HG03432 (cell line): ENCODE results near the gene CALML6.

Experiments
- ATAC-seq: cut with Tn5 transposase; IDR thresholded peaks from one replicate; pipeline ENCODE4 v1.9.1; 2021; ENCODE audit warnings: mild to moderate bottlenecking, moderate library complexity; ENCODE audit not compliant: unreplicated experiment

The CALML6 gene

DNA sequence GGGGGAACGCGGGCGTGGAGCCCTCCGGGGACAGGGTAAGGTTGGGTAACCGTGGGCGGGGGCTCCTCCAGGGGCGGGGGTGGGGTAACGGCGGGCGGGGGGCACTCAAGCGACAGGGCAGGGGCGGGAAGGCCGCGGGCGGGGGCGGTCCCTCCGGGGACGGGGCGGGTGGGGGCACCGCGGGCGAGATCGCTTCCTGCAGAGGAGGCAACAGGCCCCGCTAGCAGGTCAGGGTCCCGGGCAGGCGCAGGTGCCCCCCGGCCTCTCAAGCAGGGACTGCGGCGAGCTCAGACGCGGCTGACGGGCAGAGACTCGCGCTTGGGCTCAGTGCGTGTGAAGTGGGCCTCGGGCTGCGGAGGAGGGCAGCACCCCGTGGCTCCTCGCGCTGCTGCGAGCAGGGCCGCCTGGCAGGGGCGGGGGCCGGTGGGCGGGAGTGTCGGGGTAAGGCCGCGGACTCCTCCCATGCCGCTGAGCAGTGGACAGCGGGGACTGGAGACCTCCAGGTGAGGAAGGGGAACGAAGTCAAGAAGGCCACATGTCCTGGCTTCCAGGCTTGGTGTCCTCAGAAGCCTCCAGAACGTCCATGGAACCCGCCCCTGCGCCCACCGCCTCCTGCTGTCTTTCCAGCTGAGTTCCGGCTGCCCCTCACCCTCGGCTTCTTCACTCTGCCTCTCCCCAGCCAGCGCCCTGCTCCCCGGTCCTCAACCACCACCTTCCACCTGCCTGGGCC is 23.5 kb upstream of the CALML6 start:
- peak; percentile 25 for ATAC-seq

- no peak for ATAC-seq
Measured at GRCh38 chr1:1892079-1892762, 22.8 kb upstream of the CALML6 start.

- no peak for ATAC-seq
Measured at GRCh38 chr1:1892763-1893120, 22.3 kb upstream of the CALML6 start.

DNA sequence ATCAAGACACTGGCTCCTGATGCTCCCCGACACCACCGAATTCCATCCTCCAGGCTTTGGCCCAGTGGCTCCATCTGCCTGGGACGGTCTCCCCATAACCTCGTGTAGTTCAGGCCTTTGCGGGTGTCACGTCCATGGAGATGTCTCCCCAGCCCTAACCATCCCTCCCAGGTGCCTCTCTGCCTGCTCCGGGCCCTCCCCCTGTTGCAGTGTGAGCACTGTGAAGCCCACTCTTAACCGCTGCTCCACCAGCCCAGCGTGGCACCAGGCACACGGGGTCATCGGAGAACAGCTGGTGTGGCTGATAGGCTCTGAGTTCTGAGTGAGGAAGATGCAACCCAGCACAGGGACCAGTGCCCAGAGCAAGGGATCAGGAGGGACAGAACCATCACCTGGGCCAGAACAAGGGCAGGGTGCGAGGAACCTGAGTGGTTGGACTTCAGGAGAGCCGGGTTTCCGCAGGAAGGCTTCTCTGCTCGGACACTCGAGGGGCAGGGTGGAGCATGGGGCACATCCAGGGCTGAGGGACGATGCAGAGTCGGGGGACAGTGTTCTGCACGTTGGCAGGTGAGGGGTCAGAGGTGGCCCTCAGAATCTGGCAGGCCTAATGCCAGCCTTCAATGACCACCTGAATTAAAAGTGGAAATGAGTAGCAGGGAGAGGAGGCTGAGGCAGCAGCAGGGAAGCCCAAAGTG is 21.6 kb upstream of the CALML6 start:
- ATAC-seq: no peak

- ATAC-seq: no peak
Measured at GRCh38 chr1:1893997-1894353, 21.1 kb upstream of the CALML6 start.

GRCh38 chr1:1894354-1895059 is 20.6 kb upstream of the CALML6 start:
- ATAC-seq: no peak

DNA sequence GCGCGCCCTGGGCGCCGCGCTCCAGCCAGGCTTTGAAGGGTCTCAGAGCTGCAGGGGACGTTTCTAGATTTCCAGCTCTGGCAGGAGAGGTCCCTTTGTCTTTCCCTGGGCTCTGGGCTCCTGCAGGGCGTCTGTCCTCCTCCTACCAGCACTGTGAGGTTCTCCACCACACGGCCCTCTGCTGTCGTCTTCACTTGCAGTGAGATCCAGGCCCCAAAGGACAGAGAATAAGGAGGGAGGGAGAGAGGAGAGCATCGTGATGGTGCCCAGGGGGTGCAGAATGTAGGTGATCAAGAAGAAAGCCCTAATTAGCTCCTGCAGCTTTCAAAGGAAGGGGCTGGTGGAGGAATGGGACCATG is 20.0 kb upstream of the CALML6 start:
- ATAC-seq: no peak

GRCh38 chr1:1895456-1896336 is 19.4 kb upstream of the CALML6 start:
- ATAC-seq: no peak

DNA sequence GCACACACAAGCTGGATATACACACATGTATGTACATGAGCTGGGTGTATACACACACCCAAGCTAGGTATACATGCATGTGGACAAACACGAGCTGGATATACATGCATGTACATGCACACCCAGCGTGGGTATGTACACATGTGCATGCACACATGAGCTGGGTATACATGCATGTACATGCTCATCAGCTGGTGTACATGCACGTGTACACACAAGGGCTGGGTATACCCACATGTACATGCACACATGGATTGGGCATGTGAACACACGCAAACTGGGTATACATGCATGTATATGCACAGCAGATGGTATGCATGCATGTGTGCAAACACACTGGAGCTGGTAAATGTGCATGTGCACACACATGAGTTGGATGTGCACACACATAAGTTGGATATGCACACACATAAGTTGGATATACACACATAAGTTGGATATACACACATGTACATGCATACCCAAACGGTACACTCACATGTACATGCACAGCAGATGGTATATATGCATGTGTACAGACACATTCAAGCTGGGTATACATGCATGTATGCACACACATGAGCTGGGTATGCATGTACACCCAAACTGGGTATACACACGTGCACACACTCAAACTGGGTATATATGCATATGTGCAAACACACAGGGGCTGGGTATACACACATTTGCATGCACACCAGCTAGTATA is 16.7 kb upstream of the CALML6 start:
- no peak for ATAC-seq

DNA sequence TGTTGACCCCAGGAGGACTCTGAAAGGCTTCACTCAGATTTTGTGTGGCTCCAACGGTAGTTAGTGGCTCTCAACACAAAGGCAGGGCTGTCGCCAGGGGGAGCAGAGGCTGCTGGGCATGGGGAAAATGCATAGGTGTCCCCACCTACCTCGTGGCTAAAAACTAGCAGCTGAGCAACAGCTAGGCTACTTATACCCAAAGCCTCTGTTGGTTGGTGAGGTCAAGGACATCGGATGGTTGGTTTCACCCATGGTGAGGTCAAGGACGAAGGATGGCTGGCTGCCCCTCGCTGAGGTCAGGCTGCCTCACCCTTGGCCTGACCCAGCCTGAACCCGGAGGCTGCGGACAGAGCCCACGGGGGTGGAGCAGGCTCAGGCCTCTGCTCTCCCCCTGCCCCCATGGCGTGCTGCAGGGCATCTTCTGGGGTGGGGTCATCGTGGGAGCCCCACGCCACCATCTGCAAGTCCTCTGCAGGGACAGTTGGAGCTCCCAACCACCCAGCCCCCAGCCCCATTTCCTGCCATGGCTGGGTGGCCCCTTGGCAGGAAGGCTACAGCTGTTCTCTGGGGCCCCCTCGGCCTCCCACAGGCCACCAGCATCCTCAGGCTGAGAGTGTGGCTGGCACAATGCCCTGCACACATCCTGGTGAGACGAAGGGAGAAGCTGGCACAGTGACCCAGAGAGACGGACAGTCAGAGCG is 15.6 kb upstream of the CALML6 start:
- ATAC-seq: no peak

DNA sequence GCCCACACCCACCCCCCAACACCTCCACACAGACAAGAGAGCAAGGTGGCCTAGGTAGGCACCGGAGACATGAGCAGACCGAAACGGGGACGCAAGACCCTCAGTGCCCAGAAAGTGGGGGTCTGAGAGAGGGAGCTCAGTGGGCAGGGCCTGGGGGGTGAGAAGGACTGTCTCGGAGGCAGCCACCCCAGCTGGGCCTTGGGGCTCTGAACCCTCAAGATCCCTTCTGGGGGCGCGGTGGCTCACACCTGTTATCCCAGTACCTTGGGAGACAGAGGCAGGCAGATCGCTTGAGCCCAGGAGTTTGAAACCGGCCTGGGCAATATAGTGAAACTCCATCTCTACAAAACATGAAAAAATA is 15.1 kb upstream of the CALML6 start:
- no peak for ATAC-seq

- ATAC-seq: no peak
Measured at GRCh38 chr1:1900883-1901640, 14.0 kb upstream of the CALML6 start.

DNA sequence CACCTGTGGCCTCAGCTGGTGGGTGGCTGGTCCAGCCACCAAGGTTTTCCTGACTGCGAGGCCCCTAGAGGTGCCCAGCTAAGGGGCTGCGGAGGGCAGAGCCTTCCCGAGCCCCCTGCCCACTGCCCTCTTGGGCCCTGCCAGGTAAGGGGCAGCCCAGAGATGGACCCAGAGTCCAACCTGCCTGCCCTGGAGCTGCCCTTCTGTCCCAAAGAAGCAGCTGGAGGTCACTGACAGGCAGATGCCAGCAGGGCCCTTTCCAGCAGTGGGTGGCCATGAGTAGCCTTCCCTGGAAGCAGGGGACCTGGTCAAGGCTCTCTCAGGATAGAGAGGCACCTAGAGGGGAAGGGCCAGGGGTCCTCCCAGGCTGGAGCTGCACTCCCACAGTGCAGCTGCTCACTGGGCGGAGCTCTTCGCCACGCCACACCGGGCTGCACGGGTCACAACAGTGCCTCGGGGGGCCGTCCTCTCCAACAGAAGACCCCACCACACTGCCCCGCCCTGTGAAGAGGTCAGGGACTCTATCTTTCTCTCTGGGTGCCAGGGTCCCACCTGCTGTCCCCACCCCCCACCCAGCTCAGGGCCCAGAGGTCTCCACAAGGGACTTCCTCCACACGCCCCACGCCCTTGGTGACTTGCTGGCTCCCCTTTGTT is 13.3 kb upstream of the CALML6 start:
- ATAC-seq: no peak

GRCh38 chr1:1903224-1903623 is 11.8 kb upstream of the CALML6 start:
- ATAC-seq: no peak

DNA sequence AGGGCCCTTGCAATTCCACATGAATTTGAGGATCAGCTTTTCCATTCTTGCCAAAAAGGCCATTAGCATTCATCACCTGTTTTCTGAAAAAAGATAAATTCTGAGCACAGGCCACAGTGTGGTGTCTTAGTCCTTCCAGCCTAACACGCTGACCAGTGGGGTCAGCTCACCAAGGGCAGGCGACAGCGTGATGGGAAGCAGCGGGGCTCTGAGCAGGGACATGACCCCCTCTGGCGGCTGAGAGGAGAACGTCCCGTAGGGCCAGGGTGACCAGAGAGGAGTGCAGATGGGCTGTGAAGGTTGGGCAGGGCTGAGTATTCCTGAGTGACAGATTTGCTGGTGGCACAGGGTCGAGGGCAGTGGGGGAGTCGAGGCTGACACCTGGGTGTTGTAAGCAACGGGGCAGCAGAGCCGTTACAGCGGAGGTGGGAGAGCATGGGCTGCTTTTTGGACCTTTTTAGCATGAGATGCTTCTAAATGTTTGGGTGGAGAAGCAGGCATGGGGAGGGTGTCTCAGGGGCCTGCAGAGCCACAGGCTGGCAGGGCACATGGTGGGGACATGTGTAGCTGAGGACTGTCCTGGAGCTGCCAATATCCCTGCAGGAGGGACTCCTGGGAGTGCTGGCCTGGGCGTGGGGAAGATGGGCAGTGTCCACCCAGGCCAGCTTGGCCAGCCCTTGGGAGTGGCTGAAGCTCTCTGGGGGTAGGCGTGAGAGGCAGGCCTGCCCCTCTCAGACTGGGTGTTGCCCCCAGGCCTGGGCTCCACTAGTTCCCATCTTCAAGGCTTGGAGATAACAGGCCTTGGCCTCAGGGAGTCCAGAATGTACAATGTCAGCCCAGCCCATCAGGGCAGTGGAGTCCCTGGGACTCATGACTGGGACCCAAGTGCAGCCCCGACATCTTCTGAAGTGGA is 8.6 kb upstream of the CALML6 start:
- ATAC-seq: no peak

DNA sequence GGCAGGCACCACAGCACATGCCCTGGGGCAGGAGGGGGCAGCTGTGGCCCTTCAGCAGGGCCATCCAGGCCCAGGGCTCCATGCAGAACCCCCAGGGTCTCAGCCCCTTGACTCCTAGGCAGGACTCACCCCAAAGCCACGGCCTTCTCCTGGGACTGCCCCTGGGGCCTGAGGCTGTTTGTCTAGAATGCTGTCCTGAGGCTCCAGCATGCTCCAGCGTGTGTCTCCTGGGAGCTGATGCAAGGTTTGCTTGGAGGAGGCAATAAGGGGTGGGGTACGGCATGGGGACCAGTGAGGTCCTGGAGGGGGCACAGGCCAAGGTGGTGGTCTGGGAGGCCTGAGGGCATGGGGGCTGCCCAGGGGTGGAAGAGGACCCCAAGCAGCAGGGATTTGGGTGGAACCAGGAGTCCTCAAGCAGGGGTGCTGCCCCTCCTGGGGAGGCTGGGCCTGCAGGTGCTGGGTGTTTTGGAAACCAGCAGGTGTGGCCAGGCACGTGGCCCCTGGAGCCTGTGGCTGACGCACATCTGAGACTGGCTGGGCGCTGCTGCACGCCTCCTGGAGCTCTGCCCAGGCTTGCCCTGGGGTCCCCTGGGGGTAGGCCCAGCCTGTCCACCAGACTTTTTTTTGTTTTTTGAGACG is 7.8 kb upstream of the CALML6 start:
- no peak for ATAC-seq

DNA sequence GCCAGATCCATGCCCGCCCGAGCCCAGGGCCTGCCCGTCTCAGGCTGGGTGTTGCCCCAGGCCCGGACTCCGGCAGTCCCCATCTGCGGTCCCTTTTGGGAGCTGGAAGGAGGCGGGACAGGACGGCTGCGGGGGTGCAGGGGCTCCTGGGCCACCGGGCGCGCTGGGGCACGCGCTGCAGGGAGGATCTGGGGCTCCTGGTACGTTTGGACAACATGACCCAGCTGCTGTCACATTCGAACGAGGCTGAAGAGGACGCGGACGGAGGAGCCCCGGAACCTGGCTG is 6.6 kb upstream of the CALML6 start:
- ATAC-seq: peak; percentile 21
